ENCODE data around the gene ACTR6.
"Not testable (repeated sequence)": the region's sequence is repeated elsewhere in the genome, so short reads cannot be mapped to it uniquely, and the experiment has no call there.

Gene ACTR6

GRCh38 chr12:100185361-100185894 lies 15.2 kb upstream of the ACTR6 start:
- DNase-seq: no peak

GRCh38 chr12:100186071-100186470 lies 14.5 kb upstream of the ACTR6 start:
- DNase-seq: no peak

- DNase-seq: no peak
Measured at GRCh38 chr12:100187068-100187467, 13.5 kb upstream of the ACTR6 start.

- no peak for DNase-seq
Measured at GRCh38 chr12:100187857-100188519, 12.6 kb upstream of the ACTR6 start.

- not testable (repeated sequence) for DNase-seq
Measured at GRCh38 chr12:100188888-100189635, 11.6 kb upstream of the ACTR6 start.

GRCh38 chr12:100189636-100190394 lies 10.8 kb upstream of the ACTR6 start:
- DNase-seq: no peak

- DNase-seq: no peak
Measured at GRCh38 chr12:100193085-100193484, 7.5 kb upstream of the ACTR6 start.

- DNase-seq: no peak
Measured at GRCh38 chr12:100197486-100197885, 3.1 kb upstream of the ACTR6 start.

GRCh38 chr12:100199023-100199346 lies 1.6 kb upstream of the ACTR6 start:
- no peak for DNase-seq

- DNase-seq: peak; percentile 25
Measured at GRCh38 chr12:100199347-100200149, 1.1 kb upstream of the ACTR6 start.

GRCh38 chr12:100201604-100202423 lies 1.2 kb downstream of the ACTR6 start:
- DNase-seq: no peak

GRCh38 chr12:100207311-100207710 lies 6.7 kb downstream of the ACTR6 start:
- DNase-seq: no peak

GRCh38 chr12:100208834-100209233 lies 8.2 kb downstream of the ACTR6 start:
- no peak for DNase-seq

- DNase-seq: no peak
Measured at GRCh38 chr12:100211698-100212097, 11.1 kb downstream of the ACTR6 start.

GRCh38 chr12:100213016-100213891 lies 12.6 kb downstream of the ACTR6 start:
- no peak for DNase-seq

GRCh38 chr12:100214518-100214917 lies 13.9 kb downstream of the ACTR6 start:
- no peak for DNase-seq

- DNase-seq: no peak
Measured at GRCh38 chr12:100215209-100215608, 14.6 kb downstream of the ACTR6 start.

- DNase-seq: no peak
Measured at GRCh38 chr12:100216337-100216736, 15.7 kb downstream of the ACTR6 start.

- no peak for DNase-seq
Measured at GRCh38 chr12:100219328-100220109, 18.9 kb downstream of the ACTR6 start.

GRCh38 chr12:100221523-100221922 lies 20.9 kb downstream of the ACTR6 start:
- no peak for DNase-seq
